Fibroblast of skin of scalp (primary cell): ENCODE data around the gene GRIN2A.

Source experiments
- DNase-seq: peaks from one replicate; pipeline ENCODE4 v3.0.0-alpha.2; 2013

GRIN2A gene

DNA sequence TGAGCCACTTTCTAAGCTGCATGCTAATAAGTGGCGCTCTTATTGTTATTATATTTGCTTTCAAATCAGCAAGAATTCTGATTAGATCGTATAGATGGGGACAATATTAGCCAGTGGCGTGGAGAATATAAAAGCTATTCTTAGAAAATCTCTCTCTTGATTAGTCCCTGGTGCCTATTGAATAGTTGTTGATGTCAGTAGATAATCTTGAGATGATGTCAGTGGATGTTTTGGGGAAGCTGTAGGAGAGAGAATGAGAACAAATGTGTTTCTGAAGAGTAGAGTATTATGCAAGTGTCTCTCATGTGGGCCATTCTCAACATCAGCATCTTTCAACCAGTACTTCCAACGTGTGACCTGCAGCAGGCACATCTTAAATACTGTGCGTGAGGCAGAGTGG lies 445.7 kb downstream of the GRIN2A start:
- no peak for DNase-seq

DNA sequence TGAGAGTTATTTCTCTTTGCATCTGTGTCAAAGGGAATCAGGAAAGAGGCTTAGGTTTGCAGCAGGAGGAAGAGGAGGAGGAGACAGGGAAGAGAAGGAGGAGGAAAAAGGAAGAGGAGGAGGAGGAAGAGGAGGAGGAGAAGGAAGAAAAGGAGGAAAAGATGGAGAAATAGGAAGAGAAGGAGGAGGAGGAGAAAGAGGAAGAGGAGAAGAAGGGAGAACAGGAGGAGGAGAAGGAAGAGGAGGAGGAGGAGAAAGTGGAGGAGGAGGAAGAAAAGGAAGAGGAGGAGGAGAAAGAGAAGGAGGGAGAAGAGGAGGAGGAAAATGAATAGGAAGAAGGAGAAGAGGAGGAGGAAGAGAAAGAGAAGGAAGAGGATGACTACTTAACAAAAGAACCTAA lies 459.1 kb downstream of the GRIN2A start:
- DNase-seq: no peak

DNA sequence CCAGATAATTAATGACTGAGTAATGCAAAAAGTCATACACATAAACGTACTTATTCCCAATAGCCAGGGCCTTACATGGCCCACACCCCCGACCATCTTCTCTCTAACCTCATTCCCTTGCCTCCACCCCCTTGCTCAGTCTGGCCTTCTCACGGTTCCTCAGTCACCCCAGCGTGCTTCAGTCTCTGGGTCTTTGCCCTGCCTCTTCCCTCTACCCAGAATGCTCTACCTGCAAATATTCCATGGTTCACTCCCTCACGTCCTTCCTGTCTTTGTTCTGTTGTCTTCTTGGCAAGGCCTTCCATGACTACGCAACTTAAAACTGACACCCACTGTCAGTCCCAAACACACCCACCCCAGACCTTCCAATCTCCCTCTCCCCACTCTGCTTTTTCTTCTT lies 468.3 kb downstream of the GRIN2A start:
- no peak for DNase-seq

DNA sequence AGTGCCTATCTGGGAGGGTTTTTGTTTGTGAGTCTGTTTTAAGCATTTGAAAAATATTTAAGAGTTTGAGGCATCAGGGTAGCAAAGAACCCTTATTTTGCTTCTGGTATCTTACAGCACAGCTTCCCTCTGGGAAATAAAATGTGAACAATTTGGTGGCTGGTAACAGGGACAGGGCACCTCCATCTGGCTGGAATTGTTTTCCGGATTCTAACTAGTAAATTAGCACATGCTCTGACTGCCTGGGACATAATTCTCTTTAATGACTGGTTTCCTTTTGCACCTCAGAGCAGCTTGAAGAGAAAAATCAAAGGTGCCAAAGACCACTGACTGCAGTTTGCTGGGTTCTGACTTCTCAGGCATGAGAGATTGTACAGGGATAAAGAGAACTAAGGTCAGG lies 469.1 kb downstream of the GRIN2A start:
- no peak for DNase-seq

DNA sequence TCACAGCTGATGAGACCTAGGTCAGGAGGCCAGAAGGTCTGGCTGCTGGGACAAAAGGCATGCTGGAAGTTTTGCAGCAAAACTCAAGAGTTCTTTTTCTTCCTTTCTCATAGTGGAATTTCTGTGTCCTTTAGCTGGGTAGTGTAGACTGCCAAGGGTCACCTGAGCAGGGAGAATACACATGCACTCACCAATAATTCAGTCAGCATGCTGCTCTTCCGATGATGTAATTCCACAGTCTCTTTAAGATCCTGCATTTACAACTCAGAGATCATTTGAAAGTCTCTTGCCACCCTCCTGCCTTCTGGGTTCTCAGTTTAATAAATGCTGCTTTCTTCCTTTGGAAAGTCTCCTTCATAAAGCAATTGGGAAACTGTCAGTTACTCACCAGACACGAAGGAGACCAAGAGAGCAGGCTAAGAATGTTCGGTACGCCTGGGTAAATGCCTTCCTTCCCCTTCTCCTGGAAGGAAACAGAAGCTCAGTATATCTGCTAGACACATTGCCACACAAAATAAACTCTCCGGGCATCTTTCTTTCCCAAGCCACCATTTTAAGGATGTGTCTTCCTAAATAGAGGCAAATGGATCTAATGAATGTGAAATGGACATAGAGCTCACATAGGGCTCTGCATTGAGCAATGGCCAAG lies 473.1 kb downstream of the GRIN2A start:
- no peak for DNase-seq

DNA sequence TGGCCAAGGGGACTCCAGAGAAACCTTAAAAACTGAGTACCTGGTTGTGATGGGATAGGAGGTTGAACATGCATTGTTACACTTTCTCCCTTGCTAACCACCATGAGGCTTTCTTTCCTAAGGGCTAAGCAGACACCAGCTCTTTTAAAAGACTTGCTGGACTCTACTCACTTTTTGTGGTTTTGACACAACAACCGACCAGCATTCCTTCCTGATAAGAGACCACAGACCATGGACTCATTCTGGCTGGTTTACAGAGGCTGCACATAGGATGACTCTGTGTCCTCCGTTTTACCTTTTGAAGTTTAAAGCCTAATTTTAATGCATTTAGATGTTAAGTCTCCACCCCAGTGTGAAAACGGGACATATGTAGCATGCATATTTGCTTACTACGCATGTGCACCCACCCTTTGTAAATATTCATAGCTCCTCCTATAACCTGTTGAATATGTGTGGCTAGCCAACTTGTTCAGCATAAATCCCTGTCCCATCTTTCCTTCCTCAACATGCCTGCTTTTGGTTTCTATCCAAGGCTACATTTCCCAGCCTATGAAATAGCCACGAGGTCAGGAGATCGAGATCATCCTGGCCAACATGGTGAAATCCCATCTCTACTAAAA lies 475.9 kb downstream of the GRIN2A start:
- DNase-seq: no peak

DNA sequence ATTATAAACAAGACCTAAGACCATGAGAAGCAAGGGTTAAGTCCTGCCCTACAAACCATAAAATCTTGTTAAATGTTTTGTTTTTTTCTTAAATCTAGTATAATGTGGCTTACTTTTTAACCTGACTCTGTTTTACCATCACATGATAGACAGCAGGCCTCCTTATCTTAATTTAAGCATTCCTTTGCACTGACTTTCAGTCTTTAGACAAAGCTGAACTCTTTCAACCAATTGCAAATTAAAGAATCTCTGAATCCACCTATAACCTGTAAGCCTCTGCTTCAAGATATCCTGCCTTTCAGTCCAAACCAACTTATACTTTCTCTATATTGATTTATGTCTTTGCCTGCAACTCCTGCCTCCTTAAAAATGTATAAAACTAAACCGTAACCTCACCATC lies 478.5 kb downstream of the GRIN2A start:
- no peak for DNase-seq
